CD14-positive monocyte (primary cell): Measurements from ENCODE around the gene DRC3. TPM values are rescaled to one million over a fixed set of nuclear protein-coding genes. Genes with fewer than 3 reads are reported as not detected.

ENCODE experiments used
- DNase-seq, 3 donors: peaks; one replicate each; pipeline ENCODE4 v3.0.0-alpha.2; 2011 to 2022
- H2AFZ ChIP-seq: 2 replicates; pipeline ENCODE4 v1.6.0; 2012; ENCODE audit warnings: mild to moderate bottlenecking, low read depth, low read length, inconsistent platforms; ENCODE audit not compliant: insufficient read depth, poor library complexity, severe bottlenecking
- H3K27ac ChIP-seq, 2 donors: 1 replicate in 1 of 2; 2 replicates in 1 of 2; pipeline ENCODE4 v1.5.1; 2012 to 2013; ENCODE audit warnings: low read length in 2 of 2, control low read depth in 1 of 2, inconsistent platforms in 1 of 2, low read depth in 1 of 2, mild to moderate bottlenecking in 1 of 2
- H3K27me3 ChIP-seq, 2 donors: one replicate each; pipeline versions ENCODE4 v1.6.0 to v1.6.1; 2011 to 2013; ENCODE audit warnings: low read length in 2 of 2; ENCODE audit not compliant: control insufficient read depth in 2 of 2, insufficient read depth in 2 of 2
- H3K36me3 ChIP-seq, 2 donors: replicated peaks in 1 of 2; 1 replicate in 1 of 2; 2 replicates in 1 of 2; pipeline versions ENCODE4 v1.5.1 to v1.6.1; 2012 to 2013; ENCODE audit warnings: low read length in 2 of 2, control low read depth in 1 of 2, inconsistent platforms in 1 of 2, mild to moderate bottlenecking in 1 of 2; ENCODE audit not compliant: insufficient read depth in 2 of 2, control insufficient read depth in 1 of 2
- H3K4me1 ChIP-seq, 2 donors: 1 replicate in 1 of 2; 2 replicates in 1 of 2; pipeline versions ENCODE4 v1.5.1 to v1.6.1; 2012 to 2013; ENCODE audit warnings: low read length in 2 of 2, control low read depth in 1 of 2, inconsistent platforms in 1 of 2, mild to moderate bottlenecking in 1 of 2, moderate library complexity in 1 of 2; ENCODE audit not compliant: insufficient read depth in 2 of 2, control insufficient read depth in 1 of 2
- H3K4me2 ChIP-seq: replicated peaks from 2 replicates; pipeline ENCODE3; 2012; ENCODE audit warnings: low read length, moderate library complexity, mild to moderate bottlenecking; ENCODE audit not compliant: poor library complexity, severe bottlenecking; ENCODE audit errors: extremely low read depth
- H3K4me3 ChIP-seq, 3 experiments: fragments of 200-600 bp in 1 of 3; sonication (generic) in 1 of 3; replicated peaks in 1 of 3; 1 replicate in 2 of 3; 2 replicates in 1 of 3; pipeline ENCODE4 v1.5.1; 2011 to 2013; ENCODE audit warnings: low read length in 3 of 3, mild to moderate bottlenecking in 3 of 3, control low read depth in 2 of 3, low read depth in 2 of 3, inconsistent platforms in 1 of 3, moderate library complexity in 1 of 3
- H3K79me2 ChIP-seq: 2 replicates; pipeline ENCODE4 v1.6.0; 2012; ENCODE audit warnings: mild to moderate bottlenecking, control low read depth, inconsistent platforms, low read length, moderate library complexity; ENCODE audit not compliant: insufficient read depth
- H3K9ac ChIP-seq: 2 replicates; pipeline ENCODE4 v1.6.0; 2017; ENCODE audit warnings: low read length, mild to moderate bottlenecking; ENCODE audit not compliant: insufficient read depth, poor library complexity, severe bottlenecking
- H3K9me3 ChIP-seq, 2 donors: replicated peaks in 1 of 2; 1 replicate in 1 of 2; 2 replicates in 1 of 2; pipeline versions ENCODE4 v1.5.1 to v1.6.1; 2012 to 2013; ENCODE audit warnings: low read length in 2 of 2, control low read depth in 1 of 2; ENCODE audit not compliant: control insufficient read depth in 1 of 2, insufficient read depth in 1 of 2
- H4K20me1 ChIP-seq: 2 replicates; pipeline ENCODE4 v1.6.0; 2012; ENCODE audit warnings: mild to moderate bottlenecking, low read length, control low read depth, moderate library complexity; ENCODE audit not compliant: insufficient read depth
- H3K27ac Mint-ChIP-seq, 7 donors: one replicate each; pipeline ENCODE4 v1.8.0; 2020; ENCODE audit warnings: mild to moderate bottlenecking in 7 of 7, mixed read lengths in 7 of 7, moderate library complexity in 6 of 7, inconsistent platforms in 2 of 7
- H3K27me3 Mint-ChIP-seq, 3 donors: one replicate each; pipeline ENCODE4 v1.8.0; 2021 to 2022; ENCODE audit warnings: low read depth in 3 of 3, mild to moderate bottlenecking in 3 of 3, mixed read lengths in 3 of 3, moderate library complexity in 3 of 3, inconsistent platforms in 1 of 3
- H3K36me3 Mint-ChIP-seq, 2 donors: one replicate each; pipeline ENCODE4 v1.8.0; 2020; ENCODE audit warnings: mixed read lengths in 2 of 2, inconsistent platforms in 1 of 2, mild to moderate bottlenecking in 1 of 2
- H3K4me1 Mint-ChIP-seq: one replicate; pipeline ENCODE4 v1.8.0; 2020; ENCODE audit warnings: mild to moderate bottlenecking, mixed read lengths
- H3K4me3 Mint-ChIP-seq, 2 donors: one replicate each; pipeline ENCODE4 v1.8.0; 2020; ENCODE audit warnings: mild to moderate bottlenecking in 2 of 2, mixed read lengths in 2 of 2, moderate library complexity in 1 of 2
- H3K9me3 Mint-ChIP-seq, 7 donors: one replicate each; pipeline ENCODE4 v1.8.0; 2020 to 2022; ENCODE audit warnings: mixed read lengths in 7 of 7, mild to moderate bottlenecking in 6 of 7, moderate library complexity in 6 of 7, inconsistent platforms in 2 of 7
- WGBS: methylation state at CpG from one replicate; pipeline ENCODE4 v1.1.5; 2013; ENCODE audit warnings: missing lambda C conversion rate; ENCODE audit not compliant: insufficient coverage; 5-methylcytosine and 5-hydroxymethylcytosine counted together
- intact Hi-C, 2 donors: fragments of 100-400 bp; cut with micrococcal nuclease; formaldehyde crosslinking; loops; one replicate each; pipeline versions ENCODE4 v1.15.0 to v1.15.1; 2023
- polyA plus RNA-seq, 3 donors: library from polyadenylated mRNA; depleted of rRNA in 1 of 3; unstranded in 2 of 3; stranded (reverse) in 1 of 3; fragments of 300-500 nt in 2 of 3; fragments of >200 nt in 1 of 3; fragmentation: Illumina TruSeq in 2 of 3; gene quantifications; 1 replicate in 2 of 3; 2 replicates in 1 of 3; pipeline ENCODE4 v1.2.3, GENCODE V29; 2012 to 2021
- TF ChIP-seq, protein P1 (sequence below): fragments of 200-600 bp; IDR thresholded peaks from one replicate; pipeline ENCODE4 v1.8.0; 2022; ENCODE audit warnings: antibody characterized with exemption, mild to moderate bottlenecking

DRC3 gene
- polyA plus RNA-seq, 3 donors: 0.23 to 0.58 (median 0.39) TPM

- no CpG with 5 or more reads among the region's 7 CpGs for WGBS
- Histone ChIP-seq H3K27me3 (no peaks in the 10 kb centered on the region), H2AFZ (no peak overlapping the region), H3K4me1 (peaks cover 21 to 29% of the 10 kb centered on the region in 2 donors), H3K27ac (peak overlapping the region; percentile 8 to 80), H3K36me3 (peaks cover 0 to 12% of the 10 kb centered on the region in 2 donors), H3K9ac (no peak overlapping the region), H4K20me1 (peaks cover 34% of the 10 kb centered on the region), H3K4me3 (no peak overlapping the region), H3K9me3 (peaks cover 0 to 4% of the 10 kb centered on the region in 2 donors), H3K79me2 (peaks cover 48% of the 10 kb centered on the region), H3K4me2 (no peak overlapping the region)
- TF ChIP-seq, protein P1, sequence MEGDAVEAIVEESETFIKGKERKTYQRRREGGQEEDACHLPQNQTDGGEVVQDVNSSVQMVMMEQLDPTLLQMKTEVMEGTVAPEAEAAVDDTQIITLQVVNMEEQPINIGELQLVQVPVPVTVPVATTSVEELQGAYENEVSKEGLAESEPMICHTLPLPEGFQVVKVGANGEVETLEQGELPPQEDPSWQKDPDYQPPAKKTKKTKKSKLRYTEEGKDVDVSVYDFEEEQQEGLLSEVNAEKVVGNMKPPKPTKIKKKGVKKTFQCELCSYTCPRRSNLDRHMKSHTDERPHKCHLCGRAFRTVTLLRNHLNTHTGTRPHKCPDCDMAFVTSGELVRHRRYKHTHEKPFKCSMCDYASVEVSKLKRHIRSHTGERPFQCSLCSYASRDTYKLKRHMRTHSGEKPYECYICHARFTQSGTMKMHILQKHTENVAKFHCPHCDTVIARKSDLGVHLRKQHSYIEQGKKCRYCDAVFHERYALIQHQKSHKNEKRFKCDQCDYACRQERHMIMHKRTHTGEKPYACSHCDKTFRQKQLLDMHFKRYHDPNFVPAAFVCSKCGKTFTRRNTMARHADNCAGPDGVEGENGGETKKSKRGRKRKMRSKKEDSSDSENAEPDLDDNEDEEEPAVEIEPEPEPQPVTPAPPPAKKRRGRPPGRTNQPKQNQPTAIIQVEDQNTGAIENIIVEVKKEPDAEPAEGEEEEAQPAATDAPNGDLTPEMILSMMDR: no peak
- no peaks in the 10 kb centered on the region for H3K27me3 Mint-ChIP-seq
- H3K9me3 Mint-ChIP-seq: peaks cover 0 to 4% (median 0%) of the 10 kb centered on the region in 7 donors
- intact Hi-C loops: no loop called here
- peak overlapping the region in 4 of 7 donors; percentile 81 to 96 (median 92) for H3K27ac Mint-ChIP-seq
- DNase-seq: no peak
- H3K4me3 Mint-ChIP-seq: no peak overlapping the region
- peaks cover 19 to 31% of the 10 kb centered on the region in 2 donors for H3K36me3 Mint-ChIP-seq
- peaks cover 39% of the 10 kb centered on the region for H3K4me1 Mint-ChIP-seq
Measured at GRCh38 chr17:17957584-17957916, 15.1 kb upstream of the DRC3 start.

DNA sequence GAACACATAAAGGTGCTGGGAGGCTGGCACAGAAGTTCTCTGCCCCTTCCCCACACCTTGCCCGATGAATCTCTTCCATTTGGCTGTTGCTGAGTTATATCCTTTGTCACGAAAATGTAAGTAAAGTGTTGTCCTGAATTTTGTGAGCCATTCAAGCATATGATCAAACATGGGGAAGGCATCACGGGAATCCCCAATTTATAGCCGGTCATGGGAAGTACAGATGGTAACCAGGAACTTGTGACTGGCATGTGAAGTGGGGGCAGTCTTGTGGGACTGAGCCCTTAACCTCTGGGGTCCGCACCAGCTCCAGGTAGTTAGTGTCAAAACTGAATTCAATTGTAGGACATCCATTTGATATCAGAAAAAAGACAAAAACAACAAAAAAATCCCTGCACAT lies 13.7 kb upstream of the DRC3 start:
- Histone ChIP-seq H3K9me3 (peaks cover 0 to 4% of the 10 kb centered on the region in 2 donors), H3K27ac (peak overlapping the region in 1 of 2 donors; percentile 80), H3K36me3 (peaks cover 0 to 18% of the 10 kb centered on the region in 2 donors), H3K4me2 (no peak overlapping the region), H2AFZ (no peak overlapping the region), H3K27me3 (no peaks in the 10 kb centered on the region), H3K79me2 (peaks cover 58% of the 10 kb centered on the region), H3K9ac (no peak overlapping the region), H3K4me3 (no peak overlapping the region), H3K4me1 (peaks cover 21 to 29% of the 10 kb centered on the region in 2 donors), H4K20me1 (peaks cover 45% of the 10 kb centered on the region)
- peak in 2 of 3 donors; percentile 36 to 78 for DNase-seq
- Mint-ChIP-seq H3K36me3 (peaks cover 20 to 29% of the 10 kb centered on the region in 2 donors), H3K4me3 (no peak overlapping the region), H3K27ac (peak overlapping the region; percentile 67 to 96 (median 76)), H3K9me3 (peaks cover 0 to 4% (median 0%) of the 10 kb centered on the region in 7 donors), H3K4me1 (peaks cover 39% of the 10 kb centered on the region), H3K27me3 (no peaks in the 10 kb centered on the region)
- WGBS: 69% methylated on average over 3 of the region's 5 CpGs
- intact Hi-C loops: no loop called here
- TF ChIP-seq, protein P1: no peak
